RWPE2 (cell line): ENCODE measurements around the gene ZMYND19.
A peak's percentile ranks its signal among the peaks of the same experiment; 100 is the strongest.

Experiments used
- ATAC-seq: fragments of 200-7000 bp; cut with Tn5 transposase; 3 replicates; pipeline ENCODE4 v1.9.1; 2021; ENCODE audit warnings: low read depth
- DNase-seq: peaks from one replicate; pipeline ENCODE4 v3.0.0-alpha.2; 2020; ENCODE audit warnings: low spot score
- H3K27ac ChIP-seq: fragments of 450-650 bp; 2 replicates; pipeline ENCODE4 v1.5.1; 2017; ENCODE audit warnings: mild to moderate bottlenecking; ENCODE audit not compliant: poor library complexity, severe bottlenecking
- H3K27me3 ChIP-seq: fragments of 250-450 bp; sonication (Bioruptor Pico); 2 replicates; pipeline ENCODE4 v1.5.1; 2021; ENCODE audit warnings: mild to moderate bottlenecking, moderate library complexity; ENCODE audit not compliant: insufficient read depth, poor library complexity, severe bottlenecking
- H3K36me3 ChIP-seq: fragments of 250-450 bp; sonication (Bioruptor Pico); 2 replicates; pipeline ENCODE4 v1.5.1; 2020; ENCODE audit warnings: low read depth, mild to moderate bottlenecking, moderate library complexity
- H3K4me1 ChIP-seq: fragments of 250-450 bp; sonication (Bioruptor Pico); 2 replicates; pipeline ENCODE4 v1.5.1; 2021; ENCODE audit warnings: mild to moderate bottlenecking, moderate library complexity; ENCODE audit not compliant: insufficient read depth, poor library complexity, severe bottlenecking
- H3K4me3 ChIP-seq: fragments of 250-450 bp; sonication (Bioruptor Pico); 2 replicates; pipeline ENCODE4 v1.5.1; 2021; ENCODE audit warnings: mild to moderate bottlenecking, moderate library complexity; ENCODE audit not compliant: severe bottlenecking
- H3K9me3 ChIP-seq: fragments of 250-450 bp; sonication (Bioruptor Pico); 2 replicates; pipeline ENCODE4 v1.5.1; 2021; ENCODE audit warnings: mild to moderate bottlenecking, moderate library complexity; ENCODE audit not compliant: severe bottlenecking
- CTCF ChIP-seq: fragments of 450-650 bp; IDR thresholded peaks from one replicate; pipeline ENCODE4 v1.5.1; 2017; ENCODE audit warnings: mild to moderate bottlenecking, moderate library complexity; ENCODE audit not compliant: poor library complexity, severe bottlenecking

ZMYND19 gene

GRCh38 chr9:137605121-137606004 lies 15.1 kb upstream of the ZMYND19 start, which contains the start of gene ARRDC1:
Gene ARRDC1 (plus strand): TSS chr9:137605686. CDS start chr9:137605718, 32 bp downstream.
- Histone ChIP-seq H3K27me3 (no peaks in the 10 kb centered on the region), H3K27ac (peak within 1 kb of the TSS; percentile 68), H3K4me3 (peak within 1 kb of the TSS; percentile 74), H3K36me3 (peaks cover 19% of the 10 kb centered on the region), H3K4me1 (peaks cover 4% of the 10 kb centered on the region), H3K9me3 (no peaks in the 10 kb centered on the region)
- no peak for TF ChIP-seq CTCF
- ATAC-seq (peak; percentile 83), DNase-seq (peak; percentile 95)

- peaks cover 4% of the 10 kb centered on the region for H3K4me1 ChIP-seq
- H3K4me3 ChIP-seq, result peak overlapping the region; percentile 34
- no peak overlapping the region for H3K27ac ChIP-seq
- H3K36me3 ChIP-seq, result peaks cover 15% of the 10 kb centered on the region
- no peak for ATAC-seq
- no peak for DNase-seq
- no peaks in the 10 kb centered on the region for H3K27me3 ChIP-seq
- H3K9me3 ChIP-seq, result no peaks in the 10 kb centered on the region
- TF ChIP-seq CTCF, result no peak
Measured at GRCh38 chr9:137604345-137605086, 14.2 kb upstream of the ZMYND19 start.

GRCh38 chr9:137603879-137604278 lies 13.6 kb upstream of the ZMYND19 start:
- no peak overlapping the region for H3K27ac ChIP-seq
- H3K36me3 ChIP-seq, result peaks cover 9% of the 10 kb centered on the region
- H3K4me1 ChIP-seq, result peaks cover 4% of the 10 kb centered on the region
- DNase-seq (no peak), ATAC-seq (no peak)
- no peak for TF ChIP-seq CTCF
- H3K27me3 ChIP-seq, result no peaks in the 10 kb centered on the region
- no peak overlapping the region for H3K4me3 ChIP-seq
- H3K9me3 ChIP-seq, result no peaks in the 10 kb centered on the region

- no peak overlapping the region for H3K27ac ChIP-seq
- H3K4me3 ChIP-seq, result no peak overlapping the region
Measured at GRCh38 chr9:137602661-137603060, 12.3 kb upstream of the ZMYND19 start.

More at GRCh38 chr9:137602661-137603060, 12.3 kb upstream of the ZMYND19 start:
- DNase-seq (no peak), ATAC-seq (no peak)
- Histone ChIP-seq H3K27me3 (no peaks in the 10 kb centered on the region), H3K4me1 (peaks cover 3% of the 10 kb centered on the region), H3K36me3 (no peaks in the 10 kb centered on the region), H3K9me3 (no peaks in the 10 kb centered on the region)
- no peak for TF ChIP-seq CTCF
